HepG2 (cell line): Measurements from ENCODE around the gene PAQR6. TPM values are rescaled to one million over a fixed set of nuclear protein-coding genes. Genes with fewer than 3 reads are reported as not detected.

ENCODE experiments used
- ESRRA ChIP-seq: sonication (generic); formaldehyde crosslinking; IDR thresholded peaks from 2 replicates; pipeline ENCODE4 v1.5.1; 2020; ENCODE audit warnings: mild to moderate bottlenecking, low read depth, missing genetic modification reagents
- HNRNPLL ChIP-seq: fragments of 200-400 bp; formaldehyde crosslinking; IDR thresholded peaks from 2 replicates; pipeline ENCODE4 v1.6.1; 2017; ENCODE audit warnings: mild to moderate bottlenecking, low read depth, low read length; ENCODE audit not compliant: poor library complexity, severe bottlenecking
- IRF9 ChIP-seq: sonication (generic); formaldehyde crosslinking; IDR thresholded peaks from 2 replicates; pipeline ENCODE4 v1.8.0; 2022; ENCODE audit warnings: missing genetic modification reagents, mild to moderate bottlenecking, borderline replicate concordance
- KLF13 ChIP-seq: sonication (generic); formaldehyde crosslinking; IDR thresholded peaks from 2 replicates; pipeline ENCODE4 v1.4.0; 2020; ENCODE audit warnings: mild to moderate bottlenecking, missing genetic modification reagents
- PAXIP1 ChIP-seq: sonication (generic); formaldehyde crosslinking; conservative IDR thresholded peaks from 2 replicates; pipeline ENCODE4 v1.4.0; 2020; ENCODE audit warnings: mild to moderate bottlenecking, missing genetic modification reagents, moderate library complexity
- SMAD9 ChIP-seq: sonication (generic); formaldehyde crosslinking; IDR thresholded peaks from 2 replicates; pipeline ENCODE4 v1.5.1; 2020; ENCODE audit warnings: mild to moderate bottlenecking, missing genetic modification reagents
- SPEN ChIP-seq: sonication (generic); formaldehyde crosslinking; IDR thresholded peaks from 2 replicates; pipeline ENCODE4 v1.5.1; 2020; ENCODE audit warnings: low read depth, mild to moderate bottlenecking, missing genetic modification reagents
- UBTF ChIP-seq: sonication (generic); formaldehyde crosslinking; IDR thresholded peaks from 2 replicates; pipeline ENCODE4 v1.4.0; 2020; ENCODE audit warnings: mild to moderate bottlenecking, missing genetic modification reagents
- ZBTB34 ChIP-seq: sonication (generic); formaldehyde crosslinking; IDR thresholded peaks from 2 replicates; pipeline ENCODE4 v1.8.0; 2022; ENCODE audit warnings: mild to moderate bottlenecking, missing genetic modification reagents
- ZBTB38 ChIP-seq: sonication (generic); formaldehyde crosslinking; IDR thresholded peaks from 2 replicates; pipeline ENCODE4 v1.5.1; 2020; ENCODE audit warnings: mild to moderate bottlenecking, missing genetic modification reagents
- ZFP36 ChIP-seq: fragments of 150-350 bp; IDR thresholded peaks from 2 replicates; pipeline ENCODE4 v1.6.1; 2018; ENCODE audit warnings: borderline replicate concordance, low read length, low read depth; ENCODE audit not compliant: partially characterized antibody
- ZGPAT ChIP-seq: IDR thresholded peaks from 2 replicates; pipeline ENCODE4 v1.6.1; 2016; ENCODE audit warnings: mild to moderate bottlenecking
- ZNF333 ChIP-seq: sonication (generic); formaldehyde crosslinking; IDR thresholded peaks from 2 replicates; pipeline ENCODE4 v1.4.0; 2020; ENCODE audit warnings: mild to moderate bottlenecking, missing genetic modification reagents, borderline replicate concordance
- ZNF547 ChIP-seq: sonication (generic); formaldehyde crosslinking; IDR thresholded peaks from 2 replicates; pipeline ENCODE4 v1.5.1; 2020; ENCODE audit warnings: mild to moderate bottlenecking, missing genetic modification reagents
- ZNF563 ChIP-seq: sonication (generic); formaldehyde crosslinking; IDR thresholded peaks from 2 replicates; pipeline ENCODE4 v1.8.0; 2022; ENCODE audit warnings: mild to moderate bottlenecking, moderate library complexity, missing genetic modification reagents
- ZNF766 ChIP-seq: sonication (generic); formaldehyde crosslinking; IDR thresholded peaks from 2 replicates; pipeline ENCODE4 v1.5.0; 2020; ENCODE audit warnings: missing genetic modification reagents, borderline replicate concordance
- polyA plus RNA-seq, 8 experiments: library from polyadenylated mRNA; depleted of rRNA in 3 of 8; stranded (reverse) in 7 of 8; unstranded in 1 of 8; fragments of >200 nt; fragmentation: Illumina TruSeq in 4 of 8; extraction: Trizol in 4 of 8; gene quantifications; 2 replicates each; pipeline versions ENCODE4 v1.2.1 to v1.2.3, GENCODE V29; 2011 to 2016; ENCODE audit warnings: low read depth in 4 of 8, missing spikeins in 1 of 8, mixed read lengths in 1 of 8; ENCODE audit not compliant: insufficient read depth in 1 of 8
- total RNA-seq, 5 experiments: library from RNA; depleted of rRNA; stranded (reverse); fragments of >200 nt; fragmentation: Illumina TruSeq; extraction: Trizol; gene quantifications; 2 replicates each; pipeline ENCODE4 v1.2.3, GENCODE V29; 2016; ENCODE audit warnings: low read depth in 1 of 5
- TF ChIP-seq, protein P1 (sequence below): IDR thresholded peaks from 2 replicates; pipeline ENCODE4 v1.6.1; 2016; ENCODE audit warnings: mild to moderate bottlenecking, missing biosample characterization, missing genetic modification reagents

The PAQR6 gene
- total and polyA plus RNA-seq, 2 of the 13 experiments (the other 11 are each of a cell fraction or from before 2014, with no cell fraction given), result 0.82 to 1.4 TPM

DNA sequence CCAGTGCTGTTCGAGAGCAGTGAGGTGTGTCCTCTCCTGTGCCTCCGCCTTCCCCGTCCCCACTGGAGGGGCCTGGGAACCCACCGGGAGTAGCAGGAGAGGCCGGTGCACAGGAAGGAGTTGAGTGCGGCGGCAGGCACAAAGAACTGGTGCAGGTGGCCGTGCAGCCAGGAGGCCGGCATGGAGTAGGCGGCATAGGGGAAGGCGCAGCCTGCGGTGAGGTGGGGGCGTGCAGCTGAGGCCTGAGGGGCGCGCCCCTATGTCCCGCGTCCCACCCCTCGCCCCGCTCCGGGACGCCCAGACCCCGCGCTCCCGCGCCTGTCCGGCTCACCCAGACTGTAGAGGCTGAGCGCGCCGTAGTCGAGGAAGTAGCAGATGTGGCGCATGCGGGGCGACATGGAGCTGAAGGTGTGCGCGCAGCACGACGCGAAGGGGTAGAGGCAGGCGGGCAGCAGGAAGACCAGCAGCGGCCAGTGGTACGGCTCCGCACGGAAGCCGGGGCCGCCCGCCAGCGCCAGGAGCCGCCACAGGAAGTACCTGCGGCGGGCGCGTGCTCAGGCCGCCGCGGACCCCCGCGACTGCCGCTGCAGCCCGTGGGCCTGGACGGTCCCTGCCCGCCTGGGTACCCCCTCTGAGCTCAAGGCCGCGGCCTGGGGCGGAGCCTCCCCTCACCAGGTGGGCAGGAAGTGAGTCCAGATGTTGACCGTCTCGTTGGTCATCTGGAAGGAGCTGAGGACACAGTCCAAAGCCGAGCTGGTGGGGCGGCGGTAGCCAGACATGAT is 2.2 kb downstream of the PAQR6 start (continued):
- TF ChIP-seq PAXIP1 (CRISPR knock-in tag) (peak; percentile 33; the same call in 1 of the 2 replicates), IRF9 (CRISPR knock-in tag) (peak; percentile 81; the same call in 1 of the 2 replicates), ZNF333 (peak; percentile 72; the same call in 1 of the 2 replicates), ZGPAT (CRISPR knock-in tag) (peak; percentile 41; the same call in 1 of the 2 replicates), SPEN (CRISPR knock-in tag) (0 out of 2 replicates have a peak, but pooled peaks have one; percentile 17), UBTF (CRISPR knock-in tag) (peak; percentile 80; the same call in 1 of the 2 replicates), SMAD9 (no peak), ZNF563 (peak; percentile 69), ZBTB38 (peak; percentile 70; the same call in 1 of the 2 replicates), ZFP36 (no peak), ZBTB34 (no peak), KLF13 (CRISPR knock-in tag) (no peak), ZNF547 (peak; percentile 68; the same call in 1 of the 2 replicates), HNRNPLL (peak; percentile 53), ESRRA (peak; percentile 46; the same call in 1 of the 2 replicates), ZNF766 (CRISPR knock-in tag) (0 out of 2 replicates have a peak, but pooled peaks have one; percentile 68)
- TF ChIP-seq, protein P1, sequence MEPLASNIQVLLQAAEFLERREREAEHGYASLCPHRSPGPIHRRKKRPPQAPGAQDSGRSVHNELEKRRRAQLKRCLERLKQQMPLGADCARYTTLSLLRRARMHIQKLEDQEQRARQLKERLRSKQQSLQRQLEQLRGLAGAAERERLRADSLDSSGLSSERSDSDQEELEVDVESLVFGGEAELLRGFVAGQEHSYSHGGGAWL (CRISPR knock-in tag), result 0 out of 2 replicates have a peak, but pooled peaks have one; percentile 45
